Activated CD8-positive, alpha-beta memory T cell treated with anti-CD3 and anti-CD28 coated beads for 4 hours (primary cell): ENCODE results near the gene PHF21B.

ENCODE experiments used
- DNase-seq, 2 donors: peaks; one replicate each; pipeline ENCODE4 v3.0.0-alpha.2; 2020; ENCODE audit warnings: low read depth in 2 of 2

PHF21B gene

GRCh38 chr22:44990328-44990727 lies 19.5 kb downstream of the PHF21B start:
- no peak for DNase-seq

GRCh38 chr22:44988671-44989070 lies 21.1 kb downstream of the PHF21B start:
- DNase-seq = no peak

- DNase-seq = no peak
Measured at GRCh38 chr22:44986926-44987325, 22.9 kb downstream of the PHF21B start.

GRCh38 chr22:44985906-44986527 lies 23.8 kb downstream of the PHF21B start:
- no peak for DNase-seq

- DNase-seq = no peak
Measured at GRCh38 chr22:44983878-44984482, 25.8 kb downstream of the PHF21B start.

GRCh38 chr22:44982445-44982844 lies 27.4 kb downstream of the PHF21B start:
- DNase-seq = no peak

GRCh38 chr22:44981857-44982256 lies 27.9 kb downstream of the PHF21B start:
- no peak for DNase-seq

- no peak for DNase-seq
Measured at GRCh38 chr22:44979154-44979553, 30.7 kb downstream of the PHF21B start.

GRCh38 chr22:44975427-44976262 lies 34.2 kb downstream of the PHF21B start:
- no peak for DNase-seq

GRCh38 chr22:44974454-44974853 lies 35.4 kb downstream of the PHF21B start:
- DNase-seq = no peak

GRCh38 chr22:44973829-44974228 lies 36.0 kb downstream of the PHF21B start:
- no peak for DNase-seq

- DNase-seq = no peak
Measured at GRCh38 chr22:44972363-44973083, 37.3 kb downstream of the PHF21B start.

GRCh38 chr22:44971651-44972362 lies 38.0 kb downstream of the PHF21B start:
- no peak for DNase-seq

GRCh38 chr22:44970291-44970690 lies 39.5 kb downstream of the PHF21B start:
- DNase-seq = no peak

GRCh38 chr22:44969817-44970216 lies 40.0 kb downstream of the PHF21B start:
- no peak for DNase-seq

- no peak for DNase-seq
Measured at GRCh38 chr22:44968736-44969135, 41.1 kb downstream of the PHF21B start.

GRCh38 chr22:44965171-44965570 lies 44.6 kb downstream of the PHF21B start:
- DNase-seq = no peak

GRCh38 chr22:44964722-44965078 lies 45.1 kb downstream of the PHF21B start:
- DNase-seq = no peak

GRCh38 chr22:44963832-44964721 lies 45.7 kb downstream of the PHF21B start:
- DNase-seq = no peak

- no peak for DNase-seq
Measured at GRCh38 chr22:44962741-44963454, 46.9 kb downstream of the PHF21B start.
